WTC11 (cell line): ENCODE results near the gene UBE2S. TPM values are rescaled to one million over a fixed set of nuclear protein-coding genes. Genes with fewer than 3 reads are reported as not detected.
A peak's percentile ranks its signal among the peaks of the same experiment; 100 is the strongest.

Experiments
- CREM ChIP-seq: sonication (generic); formaldehyde crosslinking; IDR thresholded peaks from 2 replicates; pipeline ENCODE4 v1.8.1; 2022; ENCODE audit warnings: mild to moderate bottlenecking, missing genetic modification reagents, moderate library complexity
- EMX1 ChIP-seq: fragments of 250-450 bp; sonication (Bioruptor Pico); IDR thresholded peaks from 2 replicates; pipeline ENCODE4 v1.8.0; 2021; ENCODE audit warnings: mild to moderate bottlenecking
- ERG ChIP-seq: fragments of 250-450 bp; sonication (Bioruptor Pico); IDR thresholded peaks from 2 replicates; pipeline ENCODE4 v1.8.0; 2021; ENCODE audit warnings: mild to moderate bottlenecking
- FOXJ3 ChIP-seq: sonication (generic); formaldehyde crosslinking; IDR thresholded peaks from 2 replicates; pipeline ENCODE4 v1.9.0; 2021; ENCODE audit warnings: missing genetic modification reagents, mild to moderate bottlenecking, borderline replicate concordance
- FOXK1 ChIP-seq: sonication (generic); formaldehyde crosslinking; IDR thresholded peaks from 2 replicates; pipeline ENCODE4 v1.8.0; 2022; ENCODE audit warnings: mild to moderate bottlenecking, moderate library complexity, missing genetic modification reagents
- FOXP4 ChIP-seq: sonication (generic); formaldehyde crosslinking; IDR thresholded peaks from 2 replicates; pipeline ENCODE4 v1.8.0; 2022; ENCODE audit warnings: mild to moderate bottlenecking, missing genetic modification reagents
- GABPB1 ChIP-seq: sonication (generic); formaldehyde crosslinking; IDR thresholded peaks from 2 replicates; pipeline ENCODE4 v1.8.1; 2023; ENCODE audit warnings: mild to moderate bottlenecking, missing genetic modification reagents
- GTF2I ChIP-seq: fragments of 250-450 bp; sonication (Bioruptor Pico); conservative IDR thresholded peaks from 2 replicates; pipeline ENCODE4 v1.4.0; 2021; ENCODE audit warnings: mild to moderate bottlenecking
- HMGA2 ChIP-seq: fragments of 250-450 bp; sonication (Bioruptor Pico); IDR thresholded peaks from 2 replicates; pipeline ENCODE4 v1.4.0; 2021; ENCODE audit warnings: mild to moderate bottlenecking, moderate library complexity
- IRF1 ChIP-seq: sonication (generic); formaldehyde crosslinking; IDR thresholded peaks from 2 replicates; pipeline ENCODE4 v1.8.0; 2023; ENCODE audit warnings: missing genetic modification reagents
- JUN ChIP-seq: sonication (generic); formaldehyde crosslinking; IDR thresholded peaks from 2 replicates; pipeline ENCODE4 v1.8.0; 2023; ENCODE audit warnings: mild to moderate bottlenecking, missing genetic modification reagents
- MYBL2 ChIP-seq: sonication (generic); formaldehyde crosslinking; IDR thresholded peaks from 2 replicates; pipeline ENCODE4 v1.8.1; 2023; ENCODE audit warnings: mild to moderate bottlenecking, moderate library complexity, missing genetic modification reagents
- NFATC4 ChIP-seq: fragments of 250-450 bp; sonication (Bioruptor Pico); IDR thresholded peaks from 2 replicates; pipeline ENCODE4 v1.9.0; 2021; ENCODE audit warnings: mild to moderate bottlenecking
- NR1H2 ChIP-seq: sonication (generic); formaldehyde crosslinking; IDR thresholded peaks from 2 replicates; pipeline ENCODE4 v1.9.0; 2021; ENCODE audit warnings: mild to moderate bottlenecking, moderate library complexity, missing genetic modification reagents
- OVOL2 ChIP-seq: fragments of 250-450 bp; sonication (Bioruptor Pico); IDR thresholded peaks from 2 replicates; pipeline ENCODE4 v1.9.0; 2021; ENCODE audit warnings: mild to moderate bottlenecking, borderline replicate concordance
- RELA ChIP-seq: sonication (generic); formaldehyde crosslinking; IDR thresholded peaks from 2 replicates; pipeline ENCODE4 v1.8.1; 2022; ENCODE audit warnings: missing genetic modification reagents, mild to moderate bottlenecking, borderline replicate concordance
- RORB ChIP-seq: fragments of 250-450 bp; sonication (Bioruptor Pico); IDR thresholded peaks from 2 replicates; pipeline ENCODE4 v1.9.0; 2021; ENCODE audit warnings: mild to moderate bottlenecking
- STAT6 ChIP-seq: sonication (generic); formaldehyde crosslinking; conservative IDR thresholded peaks from 2 replicates; pipeline ENCODE4 v1.8.1; 2023; ENCODE audit warnings: mild to moderate bottlenecking, low read depth, missing genetic modification reagents, moderate library complexity
- TEAD1 ChIP-seq: sonication (generic); formaldehyde crosslinking; IDR thresholded peaks from 2 replicates; pipeline ENCODE4 v1.8.0; 2022; ENCODE audit warnings: mild to moderate bottlenecking, missing genetic modification reagents
- USF1 ChIP-seq: sonication (generic); formaldehyde crosslinking; IDR thresholded peaks from 2 replicates; pipeline ENCODE4 v1.8.0; 2022; ENCODE audit warnings: mild to moderate bottlenecking, missing genetic modification reagents
- ZNF121 ChIP-seq: sonication (generic); formaldehyde crosslinking; IDR thresholded peaks from 2 replicates; pipeline ENCODE4 v1.8.0; 2023; ENCODE audit warnings: missing genetic modification reagents
- ZNF219 ChIP-seq: sonication (generic); formaldehyde crosslinking; IDR thresholded peaks from 2 replicates; pipeline ENCODE4 v1.8.0; 2023; ENCODE audit warnings: missing genetic modification reagents, mild to moderate bottlenecking, borderline replicate concordance
- ZNF416 ChIP-seq: fragments of 250-450 bp; sonication (Bioruptor Pico); IDR thresholded peaks from 2 replicates; pipeline ENCODE4 v1.9.0; 2021; ENCODE audit warnings: mild to moderate bottlenecking, inconsistent platforms
- ZNF423 ChIP-seq: fragments of 250-450 bp; sonication (Bioruptor Pico); IDR thresholded peaks from 2 replicates; pipeline ENCODE4 v2.1.2; 2022; ENCODE audit warnings: mild to moderate bottlenecking, moderate library complexity
- ZNF425 ChIP-seq: fragments of 250-450 bp; sonication (Bioruptor Pico); conservative IDR thresholded peaks from 2 replicates; pipeline ENCODE4 v1.9.0; 2021; ENCODE audit warnings: mild to moderate bottlenecking
- ZNF671 ChIP-seq: fragments of 250-450 bp; sonication (Bioruptor Pico); IDR thresholded peaks from 2 replicates; pipeline ENCODE4 v1.8.0; 2021; ENCODE audit warnings: mild to moderate bottlenecking
- total RNA-seq: library from RNA; stranded (reverse); gene quantifications from 3 replicates; pipeline ENCODE4 v1.2.3, GENCODE V29; 2021

Gene UBE2S
- total RNA-seq, 1 experiment from 2014 or later, result 442 TPM

GRCh38 chr19:55407800-55408532 lies 378 bp upstream of the UBE2S start (continued):
- TF ChIP-seq FOXK1, result peak; percentile 58; the same call in 1 of the 2 replicates
- peak; percentile 40; the same call in 1 of the 2 replicates for TF ChIP-seq TEAD1 (CRISPR knock-in tag)
- TF ChIP-seq RORB (CRISPR knock-in tag), result no peak
- TF ChIP-seq GTF2I, result no peak
- TF ChIP-seq IRF1 (CRISPR knock-in tag), result no peak
- TF ChIP-seq RELA (CRISPR knock-in tag), result peak; percentile 49; the same call in 1 of the 2 replicates
- TF ChIP-seq CREM (CRISPR knock-in tag), result peak; percentile 86
- 0 out of 2 replicates have a peak, but pooled peaks have one; percentile 76 for TF ChIP-seq NFATC4 (CRISPR knock-in tag)
- peak; percentile 67 for TF ChIP-seq GABPB1 (CRISPR knock-in tag)
- no peak for TF ChIP-seq ZNF425 (CRISPR knock-in tag)
- TF ChIP-seq ERG (CRISPR knock-in tag), result no peak
- 0 out of 2 replicates have a peak, but pooled peaks have one; percentile 2 for TF ChIP-seq JUN (CRISPR knock-in tag)
- no peak for TF ChIP-seq ZNF219 (CRISPR knock-in tag)
- TF ChIP-seq ZNF416 (CRISPR knock-in tag), result no peak
- no peak for TF ChIP-seq STAT6 (CRISPR knock-in tag)
- no peak for TF ChIP-seq NR1H2
- no peak for TF ChIP-seq OVOL2 (CRISPR knock-in tag)
- no peak for TF ChIP-seq ZNF121 (CRISPR knock-in tag)
- TF ChIP-seq FOXP4 (CRISPR knock-in tag), result peak; percentile 62; the same call in 1 of the 2 replicates
- TF ChIP-seq USF1 (CRISPR knock-in tag), result peak; percentile 92
- no peak for TF ChIP-seq HMGA2 (CRISPR knock-in tag)
- no peak for TF ChIP-seq ZNF423 (CRISPR knock-in tag)
- TF ChIP-seq FOXJ3 (CRISPR knock-in tag), result no peak
- TF ChIP-seq ZNF671 (CRISPR knock-in tag), result no peak
- TF ChIP-seq MYBL2 (CRISPR knock-in tag), result peak; percentile 100
- 0 out of 2 replicates have a peak, but pooled peaks have one; percentile 2 for TF ChIP-seq EMX1 (CRISPR knock-in tag)
